HG02870 (cell line): ENCODE data around the gene TMEM270.
"Not testable (repeated sequence)": the region's sequence is repeated elsewhere in the genome, so short reads cannot be mapped to it uniquely, and the experiment has no call there.

Experiments
- ATAC-seq: cut with Tn5 transposase; IDR thresholded peaks from one replicate; pipeline ENCODE4 v1.9.1; 2021; ENCODE audit warnings: mild to moderate bottlenecking, moderate library complexity; ENCODE audit not compliant: unreplicated experiment

TMEM270 gene

DNA sequence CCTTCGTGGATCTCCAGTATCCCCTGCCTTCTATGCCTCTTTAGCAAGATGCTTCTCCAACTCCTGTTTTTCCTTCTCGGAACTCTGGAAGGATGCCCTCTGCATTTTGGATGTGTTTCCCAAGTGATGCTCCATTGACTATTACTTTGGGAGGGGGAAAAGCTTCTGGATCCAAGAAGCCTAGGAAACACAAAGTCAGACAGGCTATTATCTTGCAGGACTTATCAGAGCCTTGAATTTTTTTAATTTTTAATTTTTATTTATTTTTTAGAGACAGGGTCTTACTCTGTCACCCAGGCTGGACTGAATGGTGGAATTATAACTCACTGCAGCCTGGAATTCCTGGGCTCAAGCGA, 21.1 kb downstream of the TMEM270 start:
- ATAC-seq, result no peak

DNA sequence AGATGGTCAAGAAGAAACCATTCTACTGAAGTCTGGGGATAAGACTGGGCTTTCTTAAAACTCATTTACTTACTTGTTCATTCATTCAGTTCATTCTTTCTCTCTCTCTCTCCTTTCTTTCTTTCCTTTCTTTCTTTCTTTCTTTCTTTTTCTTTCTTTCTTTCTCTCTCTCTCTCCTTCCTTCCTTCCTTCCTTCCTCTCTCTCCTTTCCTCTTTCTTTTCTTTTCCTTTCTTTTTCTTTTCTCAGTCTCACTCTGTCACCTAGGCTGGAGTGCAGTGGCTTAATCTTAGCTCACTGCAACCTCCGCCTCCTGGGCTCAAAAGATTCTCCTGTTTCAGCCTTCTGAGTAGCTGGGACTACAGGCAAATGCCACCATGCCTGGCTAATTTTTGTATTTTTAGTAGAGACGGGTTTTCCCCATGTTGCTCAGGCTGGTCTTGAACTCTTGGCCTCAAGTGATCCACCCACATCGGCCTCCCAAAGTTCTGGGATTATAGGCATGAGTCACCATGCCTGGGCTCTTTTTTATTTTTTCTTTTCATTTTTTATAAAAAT, 24.0 kb downstream of the TMEM270 start:
- ATAC-seq, result not testable (repeated sequence)

GRCh38 chr7:73885433-73885974, 24.5 kb downstream of the TMEM270 start:
- no peak for ATAC-seq

DNA sequence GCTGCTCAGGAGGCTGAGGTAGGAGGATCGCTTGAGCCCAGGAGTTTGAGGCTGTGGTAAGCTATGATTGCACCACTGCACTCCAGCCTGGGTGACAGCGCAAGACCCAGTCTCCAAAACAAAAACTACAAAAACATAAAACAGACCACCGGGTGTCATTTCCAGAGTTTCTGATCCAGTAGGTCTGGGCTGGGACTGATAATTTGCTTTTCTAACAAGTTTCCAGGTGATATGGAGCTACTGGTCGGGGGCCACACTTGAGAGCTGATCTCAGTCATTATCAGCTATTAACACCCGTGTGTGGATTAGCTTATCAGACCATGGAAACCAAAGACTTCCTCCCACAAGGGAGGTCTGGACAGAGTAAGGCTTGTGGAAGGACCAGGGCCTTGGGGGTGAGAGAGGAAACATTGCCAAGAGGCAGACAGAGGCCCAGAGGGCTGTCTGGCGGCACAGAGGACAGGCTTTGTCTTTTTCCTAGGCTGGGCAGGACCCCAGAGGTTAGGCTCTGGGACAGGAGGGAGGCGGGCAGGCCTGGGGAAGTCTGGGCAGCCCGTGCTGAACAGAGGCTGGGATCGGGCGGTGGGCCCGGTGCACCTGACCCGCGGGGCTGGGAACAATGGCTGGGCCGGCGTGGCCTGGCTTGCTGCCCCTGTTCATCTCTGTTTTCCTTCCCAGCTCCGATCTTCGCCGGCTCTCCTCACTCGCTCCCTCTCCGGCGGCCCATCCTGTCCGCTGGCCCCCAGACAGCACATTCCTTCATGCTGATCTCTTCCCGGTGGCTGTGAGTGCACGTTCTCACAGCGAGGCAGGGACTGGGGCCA, 25.2 kb downstream of the TMEM270 start:
- no peak for ATAC-seq

GRCh38 chr7:73887762-73888161, 26.8 kb downstream of the TMEM270 start:
- ATAC-seq, result no peak

DNA sequence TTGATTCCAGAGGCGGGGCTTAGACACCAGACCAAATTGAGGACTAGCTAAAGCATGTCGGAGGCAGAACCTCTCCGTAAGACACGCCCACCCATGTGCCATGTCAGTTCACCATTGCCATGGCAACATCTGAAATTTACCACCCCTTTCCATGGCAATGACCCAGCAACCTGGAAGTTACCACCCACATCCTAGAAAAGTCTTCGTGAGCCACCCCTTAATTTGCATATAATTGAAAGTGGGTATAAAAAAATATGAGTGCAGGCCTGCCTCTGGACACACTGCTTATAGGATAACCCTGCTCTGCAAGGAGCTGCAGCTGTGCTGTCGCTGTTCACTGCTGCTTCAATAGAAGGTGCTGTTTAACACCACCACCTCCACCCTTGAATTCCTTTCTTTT, 28.0 kb downstream of the TMEM270 start:
- no peak for ATAC-seq

- no peak for ATAC-seq
Observed at GRCh38 chr7:73890555-73891147, 29.7 kb downstream of the TMEM270 start.

GRCh38 chr7:73891178-73891885, 30.4 kb downstream of the TMEM270 start:
- ATAC-seq, result no peak

DNA sequence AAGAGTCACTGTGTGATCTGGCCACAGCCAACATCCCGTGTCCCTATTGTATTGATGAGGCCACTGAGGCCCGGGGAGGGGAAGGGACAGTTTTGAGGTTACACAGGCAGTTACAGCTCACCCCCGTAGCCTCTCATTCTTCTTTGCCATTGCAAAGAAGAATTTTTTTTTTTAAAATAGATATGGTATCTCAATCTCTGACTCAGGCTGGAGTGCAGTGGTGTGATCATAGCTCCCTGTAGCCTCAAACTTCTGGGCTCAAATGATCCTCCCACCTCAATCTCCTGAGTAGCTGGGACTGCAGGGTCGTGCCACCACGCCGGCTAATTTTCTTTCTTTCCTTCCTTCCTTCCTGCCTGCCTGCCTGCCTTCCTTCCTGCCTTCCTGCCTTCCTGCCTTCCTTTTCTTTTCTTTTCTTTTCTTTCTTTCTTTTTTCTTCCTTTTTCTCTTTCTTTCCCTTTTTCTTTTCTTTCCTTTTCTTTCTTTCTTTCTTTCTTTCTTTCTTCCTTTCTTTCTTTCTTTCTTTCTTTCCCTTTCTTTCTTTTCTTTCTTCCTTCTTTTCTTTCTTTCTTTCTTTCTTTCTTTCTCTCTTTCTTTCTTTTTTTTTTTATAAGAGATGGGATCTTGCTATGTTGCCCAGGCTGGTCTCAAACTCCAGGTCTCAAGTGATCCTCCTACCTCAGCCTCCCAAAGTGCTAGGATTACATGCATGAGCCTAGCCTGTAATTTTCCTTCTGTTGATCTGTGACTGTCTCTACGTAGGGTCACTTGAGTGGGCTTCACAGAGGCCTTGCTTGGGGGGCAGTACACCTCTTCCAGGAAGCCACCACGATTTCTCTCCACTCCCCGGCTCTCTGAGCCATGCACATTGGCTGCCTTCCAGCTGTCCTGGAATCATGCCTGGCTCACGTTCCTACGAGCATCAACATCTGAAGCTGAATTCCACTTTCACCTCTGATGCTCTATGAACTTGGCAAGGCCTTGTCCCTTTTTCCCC, 31.3 kb downstream of the TMEM270 start:
- no peak for ATAC-seq

DNA sequence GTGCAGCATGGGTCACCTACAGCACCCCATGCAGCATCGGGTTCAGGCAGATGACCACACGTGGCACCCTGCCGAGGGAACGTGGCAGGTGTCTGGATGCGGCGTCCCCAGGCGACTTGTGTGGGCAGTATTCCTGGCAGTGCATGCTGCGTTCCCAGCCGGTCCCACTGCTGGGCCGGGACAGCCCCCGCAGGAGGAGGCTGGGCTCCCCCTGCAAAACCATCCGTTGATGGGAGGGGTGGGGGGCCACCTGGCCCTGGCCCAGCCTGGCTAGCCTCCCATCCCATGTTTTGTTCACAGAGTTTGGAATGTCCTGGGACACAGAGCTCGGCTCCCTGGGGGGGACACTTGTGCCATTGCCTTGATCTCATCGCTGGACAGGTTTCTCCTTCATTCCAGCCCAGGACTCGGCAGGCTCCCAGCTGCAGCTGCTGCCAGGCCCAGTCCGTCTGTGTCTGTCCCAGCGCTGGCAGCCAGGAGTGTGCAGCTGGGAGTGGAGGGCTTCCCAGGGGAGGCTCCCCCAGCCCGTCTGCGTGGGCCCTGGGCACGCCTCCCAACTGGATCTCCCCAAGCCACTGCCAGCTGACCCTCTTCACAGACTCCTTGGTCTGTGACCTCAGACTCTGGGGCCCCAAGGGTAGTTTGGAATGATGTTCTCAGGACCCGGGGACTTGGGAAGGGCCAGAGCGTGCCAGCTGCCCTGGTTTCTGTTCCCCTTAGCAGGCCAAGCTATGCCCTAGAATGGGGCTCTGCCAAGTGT, 32.6 kb downstream of the TMEM270 start:
- no peak for ATAC-seq

DNA sequence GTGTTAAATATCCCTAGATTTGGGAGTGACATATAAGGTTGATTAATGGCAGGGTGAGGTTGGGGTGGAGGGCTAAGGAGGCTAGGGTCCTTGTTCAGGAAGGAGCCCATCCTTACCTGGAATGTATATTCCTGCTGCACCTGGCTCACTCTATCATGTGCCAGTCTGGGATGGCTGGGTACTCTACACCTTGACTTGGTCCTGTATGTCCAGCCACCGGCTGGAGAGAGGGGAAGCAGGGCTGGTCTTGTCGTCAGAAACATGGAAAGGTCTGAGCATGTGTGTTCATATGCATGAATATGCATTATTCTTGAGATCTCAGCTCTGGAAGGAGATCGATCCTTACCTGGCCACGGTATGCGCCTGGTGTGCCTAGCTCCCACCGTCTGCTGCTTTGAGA, 33.2 kb downstream of the TMEM270 start:
- no peak for ATAC-seq

DNA sequence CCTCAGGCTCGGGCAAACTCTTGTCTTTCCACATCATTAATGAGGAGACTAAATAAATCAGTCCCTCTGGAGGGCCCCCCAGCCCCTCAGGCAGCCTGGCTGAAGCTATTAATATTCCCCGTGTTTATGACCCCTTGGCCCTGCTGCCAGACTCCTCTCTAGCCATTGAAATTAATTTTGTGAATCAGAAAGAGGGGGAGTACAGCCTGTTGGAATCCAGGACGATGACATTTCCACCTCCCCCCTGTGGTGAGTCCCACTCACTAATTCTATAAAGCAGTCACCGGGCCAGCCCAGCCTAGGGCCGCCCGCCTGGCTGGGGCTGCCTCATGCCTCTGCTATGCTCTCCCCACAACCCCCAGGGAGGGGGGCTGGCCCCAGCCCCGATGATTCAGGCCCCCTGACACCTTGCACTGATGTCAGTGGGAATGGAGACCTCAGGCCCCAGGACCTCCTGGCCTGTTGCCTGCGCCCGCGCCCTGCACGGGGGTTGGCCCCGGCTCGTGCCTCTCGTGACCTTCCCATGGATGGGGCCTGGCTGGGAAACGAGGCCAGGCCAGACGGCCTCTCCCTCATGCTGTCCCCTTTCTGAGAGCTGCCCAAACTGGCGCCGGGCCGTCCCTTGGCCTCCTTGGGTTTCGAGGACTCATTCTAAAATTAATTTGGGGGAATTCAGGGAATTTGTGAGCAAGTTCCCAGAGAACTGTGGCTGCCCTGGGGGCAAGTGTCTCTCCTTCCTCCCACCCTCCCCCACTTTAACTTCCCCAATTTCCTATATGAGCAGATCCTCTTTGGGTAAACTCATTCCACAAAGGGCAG, 34.0 kb downstream of the TMEM270 start:
- ATAC-seq, result no peak

- no peak for ATAC-seq
Observed at GRCh38 chr7:73895626-73896025, 34.7 kb downstream of the TMEM270 start.

DNA sequence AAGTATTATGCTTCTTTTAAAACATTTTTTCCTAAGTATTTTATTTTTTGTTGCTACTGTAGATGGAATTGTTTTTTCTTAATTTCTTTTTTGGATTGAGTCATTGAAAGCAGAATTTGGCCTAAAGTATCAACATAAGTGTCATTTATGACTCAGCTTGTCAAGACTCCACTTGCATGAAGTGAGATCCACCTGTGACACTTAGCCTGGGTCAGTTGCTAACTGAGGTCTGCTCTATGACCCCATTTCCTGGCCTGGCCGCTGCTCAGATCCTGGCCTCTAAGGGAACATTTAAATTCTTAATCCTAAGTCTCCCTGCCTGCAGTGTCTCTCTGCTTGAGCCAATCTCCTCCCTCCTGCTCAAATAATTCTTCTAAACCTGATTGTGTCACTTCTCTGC, 35.5 kb downstream of the TMEM270 start:
- peak; percentile 79 for ATAC-seq

GRCh38 chr7:73899731-73900142, 38.8 kb downstream of the TMEM270 start:
- ATAC-seq, result no peak

DNA sequence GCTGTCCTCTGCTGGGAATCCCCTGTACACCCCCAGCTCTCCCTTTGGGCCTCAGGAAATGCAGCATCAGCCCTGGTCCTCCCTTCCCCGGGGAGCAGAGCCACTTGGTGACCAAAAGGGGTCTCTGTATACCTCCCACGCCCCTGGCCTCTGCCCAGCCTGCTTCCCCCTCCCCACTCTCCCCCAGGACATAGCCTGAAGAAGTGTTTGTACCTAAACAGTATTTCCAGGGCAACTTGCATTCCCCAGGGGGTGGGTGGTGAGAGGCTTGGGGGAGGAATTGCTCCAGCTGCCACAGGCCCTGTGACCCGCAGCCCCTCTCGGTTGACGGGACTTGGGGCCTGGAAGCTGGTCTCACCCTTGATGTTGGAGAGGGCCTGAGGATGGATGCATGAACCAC, 39.3 kb downstream of the TMEM270 start:
- no peak for ATAC-seq

DNA sequence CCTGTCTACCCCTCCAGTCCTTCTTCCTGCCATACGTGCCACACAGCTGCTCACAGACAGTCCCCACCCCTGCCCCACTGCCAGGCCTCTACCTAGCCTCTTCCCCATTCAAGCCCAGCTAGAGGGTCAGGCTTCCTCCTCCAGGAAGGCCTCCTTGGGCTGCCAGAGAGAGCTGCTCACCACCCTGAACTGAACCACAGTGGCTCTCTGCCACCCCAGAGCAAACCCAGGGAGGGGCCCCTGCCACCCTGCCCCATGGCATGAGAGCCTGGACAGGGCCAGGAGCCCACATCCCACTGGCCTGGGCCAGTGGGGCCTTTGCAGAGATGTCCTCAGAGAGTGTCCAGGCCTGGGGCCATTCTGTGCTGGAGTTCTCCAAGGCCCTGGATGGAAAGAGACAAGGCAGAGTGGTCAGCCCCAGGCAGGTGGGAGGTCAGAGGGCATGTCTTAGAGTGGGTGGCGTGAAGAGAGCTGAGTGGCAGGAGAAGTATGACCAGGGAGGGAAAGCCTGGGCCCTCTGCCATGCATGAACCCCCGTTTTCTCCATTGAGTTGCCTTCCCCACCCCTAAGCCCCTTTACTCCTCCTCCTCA, 40.4 kb downstream of the TMEM270 start:
- no peak for ATAC-seq
